ENCODE data around the gene RFNG. TPM values are rescaled to one million over a fixed set of nuclear protein-coding genes. Genes with fewer than 3 reads are reported as not detected.

RFNG gene
- total RNA-seq, 2 experiments from 2014 or later = 16.9 to 17.5 TPM

GRCh38 chr17:82014971-82015310 is 36.7 kb downstream of the RFNG start:
- Mint-ChIP-seq H3K4me1 (no peaks in the 10 kb centered on the region), H3K27ac (no peak overlapping the region), H3K27me3 (no peaks in the 10 kb centered on the region), H3K36me3 (ENCODE audit: low read depth) (no peaks in the 10 kb centered on the region), H3K9me3 (ENCODE audit: low read depth) (no peaks in the 10 kb centered on the region), H3K4me3 (no peak overlapping the region)
- POLR2A ChIA-PET = no interaction called here
- DNase-seq = no peak
- CTCF ChIA-PET = interaction anchor here (0.5 kb wide), 1 partner anchor 710 kb away, joined by 3 read pairs; no protein-coding TSS in a partner anchor
- no peak for ATAC-seq
- intact Hi-C loops (cut with DNase I, micrococcal nuclease) = no loop called here

GRCh38 chr17:82014432-82014831 is 37.2 kb downstream of the RFNG start:
- ChIA-PET POLR2A (no interaction called here), CTCF (no interaction called here)
- ATAC-seq (no peak), DNase-seq (no peak)
- no peak overlapping the region for H3K27ac Mint-ChIP-seq
- no peak overlapping the region for H3K4me3 Mint-ChIP-seq
- H3K4me1 Mint-ChIP-seq = no peaks in the 10 kb centered on the region
- no peaks in the 10 kb centered on the region for H3K9me3 Mint-ChIP-seq (ENCODE audit: low read depth)
- intact Hi-C loops (cut with DNase I, micrococcal nuclease) = no loop called here
- no peaks in the 10 kb centered on the region for H3K27me3 Mint-ChIP-seq
- H3K36me3 Mint-ChIP-seq (ENCODE audit: low read depth) = no peaks in the 10 kb centered on the region

- Mint-ChIP-seq H3K9me3 (ENCODE audit: low read depth) (no peaks in the 10 kb centered on the region), H3K36me3 (ENCODE audit: low read depth) (no peaks in the 10 kb centered on the region), H3K4me1 (no peaks in the 10 kb centered on the region), H3K27me3 (no peaks in the 10 kb centered on the region), H3K4me3 (no peak overlapping the region), H3K27ac (no peak overlapping the region)
- POLR2A ChIA-PET = no interaction called here
- DNase-seq (no peak), ATAC-seq (no peak)
- CTCF ChIA-PET = no interaction called here
- intact Hi-C loops (cut with DNase I, micrococcal nuclease) = no loop called here
Observed at GRCh38 chr17:82013772-82014321, 37.8 kb downstream of the RFNG start.

- ChIA-PET POLR2A (no interaction called here), CTCF (no interaction called here)
- intact Hi-C loops (cut with DNase I, micrococcal nuclease) = no loop called here
- Mint-ChIP-seq H3K27ac (no peak overlapping the region), H3K36me3 (ENCODE audit: low read depth) (no peaks in the 10 kb centered on the region), H3K4me3 (no peak overlapping the region), H3K9me3 (ENCODE audit: low read depth) (no peaks in the 10 kb centered on the region), H3K27me3 (no peaks in the 10 kb centered on the region), H3K4me1 (no peaks in the 10 kb centered on the region)
- DNase-seq (no peak), ATAC-seq (no peak)
Observed at GRCh38 chr17:82013341-82013740, 38.3 kb downstream of the RFNG start.

- intact Hi-C loops (cut with DNase I, micrococcal nuclease) = no loop called here
- Mint-ChIP-seq H3K4me3 (no peak overlapping the region), H3K9me3 (ENCODE audit: low read depth) (no peaks in the 10 kb centered on the region), H3K27ac (no peak overlapping the region), H3K36me3 (ENCODE audit: low read depth) (no peaks in the 10 kb centered on the region), H3K4me1 (no peaks in the 10 kb centered on the region), H3K27me3 (no peaks in the 10 kb centered on the region)
- ATAC-seq (no peak), DNase-seq (no peak)
- ChIA-PET CTCF (no interaction called here), POLR2A (no interaction called here)
Observed at GRCh38 chr17:82012640-82013295, 38.8 kb downstream of the RFNG start.

GRCh38 chr17:82012261-82012639 is 39.4 kb downstream of the RFNG start:
- Mint-ChIP-seq H3K27me3 (no peaks in the 10 kb centered on the region), H3K4me3 (no peak overlapping the region), H3K27ac (no peak overlapping the region), H3K9me3 (ENCODE audit: low read depth) (no peaks in the 10 kb centered on the region), H3K4me1 (no peaks in the 10 kb centered on the region), H3K36me3 (ENCODE audit: low read depth) (no peaks in the 10 kb centered on the region)
- ChIA-PET CTCF (no interaction called here), POLR2A (no interaction called here)
- DNase-seq (no peak), ATAC-seq (no peak)
- intact Hi-C loops (cut with DNase I, micrococcal nuclease) = no loop called here

GRCh38 chr17:82011617-82012187 is 39.9 kb downstream of the RFNG start:
- no peak overlapping the region for H3K27ac Mint-ChIP-seq
- CTCF ChIA-PET = interaction anchor here (0.6 kb wide), 1 partner anchor 9 kb away, joined by 3 read pairs; no protein-coding TSS in a partner anchor
- no peaks in the 10 kb centered on the region for H3K9me3 Mint-ChIP-seq (ENCODE audit: low read depth)
- H3K4me3 Mint-ChIP-seq = no peak overlapping the region
- H3K27me3 Mint-ChIP-seq = no peaks in the 10 kb centered on the region
- no peak for DNase-seq
- H3K4me1 Mint-ChIP-seq = no peaks in the 10 kb centered on the region
- POLR2A ChIA-PET = interaction anchor here (0.6 kb wide), 1 partner anchor 33 kb away, joined by 5 read pairs; no protein-coding TSS in a partner anchor
- intact Hi-C loops (cut with DNase I, micrococcal nuclease) = no loop called here
- no peak for ATAC-seq
- H3K36me3 Mint-ChIP-seq (ENCODE audit: low read depth) = no peaks in the 10 kb centered on the region

GRCh38 chr17:82010575-82011525 is 40.8 kb downstream of the RFNG start:
- ATAC-seq = no peak
- H3K36me3 Mint-ChIP-seq (ENCODE audit: low read depth) = no peaks in the 10 kb centered on the region
- no peaks in the 10 kb centered on the region for H3K27me3 Mint-ChIP-seq
- POLR2A ChIA-PET = interaction anchor here (0.6 kb wide), 1 partner anchor 32 kb away, joined by 5 read pairs; no protein-coding TSS in a partner anchor
- no peak for DNase-seq
- intact Hi-C loops (cut with DNase I, micrococcal nuclease) = no loop called here
- H3K27ac Mint-ChIP-seq = no peak overlapping the region
- H3K4me1 Mint-ChIP-seq = no peaks in the 10 kb centered on the region
- no peak overlapping the region for H3K4me3 Mint-ChIP-seq
- CTCF ChIA-PET = interaction anchor here (0.6 kb wide), 2 partner anchors 10 to 130 kb away, joined by 3 read pairs; no protein-coding TSS in a partner anchor
- no peaks in the 10 kb centered on the region for H3K9me3 Mint-ChIP-seq (ENCODE audit: low read depth)

GRCh38 chr17:82009413-82009812 is 42.2 kb downstream of the RFNG start:
- ATAC-seq (no peak), DNase-seq (no peak)
- intact Hi-C loops (cut with DNase I, micrococcal nuclease) = no loop called here
- no peak overlapping the region for H3K4me3 Mint-ChIP-seq
- ChIA-PET POLR2A (no interaction called here), CTCF (interaction anchor here (0.5 kb wide), 1 partner anchor 62 kb away, joined by 3 read pairs; no protein-coding TSS in a partner anchor)
- H3K9me3 Mint-ChIP-seq (ENCODE audit: low read depth) = no peaks in the 10 kb centered on the region
- no peaks in the 10 kb centered on the region for H3K27me3 Mint-ChIP-seq
- H3K27ac Mint-ChIP-seq = no peak overlapping the region
- H3K36me3 Mint-ChIP-seq (ENCODE audit: low read depth) = no peaks in the 10 kb centered on the region
- no peaks in the 10 kb centered on the region for H3K4me1 Mint-ChIP-seq

GRCh38 chr17:82008941-82009405 is 42.6 kb downstream of the RFNG start:
- Mint-ChIP-seq H3K27ac (no peak overlapping the region), H3K36me3 (ENCODE audit: low read depth) (no peaks in the 10 kb centered on the region), H3K4me3 (no peak overlapping the region), H3K4me1 (no peaks in the 10 kb centered on the region), H3K9me3 (ENCODE audit: low read depth) (no peaks in the 10 kb centered on the region), H3K27me3 (no peaks in the 10 kb centered on the region)
- DNase-seq = no peak
- ChIA-PET CTCF (interaction anchor here (0.5 kb wide), 1 partner anchor 62 kb away, joined by 3 read pairs; no protein-coding TSS in a partner anchor), POLR2A (no interaction called here)
- intact Hi-C loops (cut with DNase I, micrococcal nuclease) = no loop called here
- ATAC-seq = no peak

- ATAC-seq (no peak), DNase-seq (no peak)
- CTCF ChIA-PET = no interaction called here
- intact Hi-C loops (cut with DNase I, micrococcal nuclease) = no loop called here
- Mint-ChIP-seq H3K27me3 (no peaks in the 10 kb centered on the region), H3K27ac (no peak overlapping the region), H3K4me1 (no peaks in the 10 kb centered on the region), H3K4me3 (no peak overlapping the region), H3K9me3 (ENCODE audit: low read depth) (no peaks in the 10 kb centered on the region), H3K36me3 (ENCODE audit: low read depth) (no peaks in the 10 kb centered on the region)
- POLR2A ChIA-PET = no interaction called here
Observed at GRCh38 chr17:82008258-82008940, 43.2 kb downstream of the RFNG start.
